GM12873 (cell line): ENCODE results near the gene CYP2W1.

Experiments
- TF ChIP-seq, protein P1 (sequence below): IDR thresholded peaks from 2 replicates; pipeline ENCODE4 v1.5.1; 2012; ENCODE audit warnings: low read depth, mild to moderate bottlenecking, moderate library complexity, low read length, control low read depth; ENCODE audit not compliant: insufficient read depth; ENCODE audit errors: missing control alignments

The CYP2W1 gene

DNA sequence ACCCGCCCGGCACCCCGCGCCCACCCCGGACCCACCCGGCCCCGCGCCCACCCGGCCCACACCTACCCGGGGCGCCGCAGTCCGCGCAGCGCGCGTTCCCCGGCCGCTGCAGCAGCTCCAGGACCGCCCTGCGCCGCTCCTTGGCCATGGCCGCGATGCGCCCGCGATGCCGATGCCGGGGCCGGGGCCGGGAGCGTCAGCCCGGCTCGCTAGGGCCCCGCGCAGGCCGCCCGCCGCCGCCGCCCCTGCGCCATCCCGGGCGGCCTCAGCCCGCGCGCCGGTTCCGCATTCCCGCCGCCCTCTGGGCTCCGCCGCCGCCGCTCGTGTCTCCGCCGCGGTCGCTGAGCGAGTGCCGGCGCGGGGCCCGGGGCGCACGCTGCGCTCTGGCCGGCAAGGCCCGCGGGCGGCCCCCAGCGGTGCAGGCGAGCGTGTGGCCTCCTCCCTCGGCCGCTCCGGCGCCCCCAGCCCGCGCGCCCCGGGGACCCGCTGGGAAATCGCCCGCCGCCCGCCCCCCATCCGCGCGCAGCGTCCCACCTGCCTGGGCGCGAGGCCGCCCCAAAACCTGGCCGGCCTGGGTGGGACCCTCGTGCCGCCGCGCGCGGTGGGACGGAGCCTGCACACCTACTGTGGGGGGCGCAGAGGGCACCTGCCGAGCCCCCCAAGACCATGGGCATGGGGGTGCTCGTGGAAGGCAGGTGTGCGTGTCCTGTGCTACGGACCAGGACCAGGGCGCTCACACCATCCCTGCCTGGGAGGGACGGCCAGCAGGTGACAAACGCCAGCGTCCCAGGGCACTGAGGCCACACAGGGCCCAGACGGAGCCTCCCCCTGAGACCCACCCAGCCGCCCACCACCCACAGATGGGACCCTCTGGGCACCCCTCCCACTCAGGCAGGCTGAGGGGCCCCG, 28.4 kb upstream of the CYP2W1 start, which contains the start of gene ADAP1:
TSS of gene ADAP1 (minus strand) at position 351 of the 909 bp plus-strand sequence. CDS start at position 148, 203 bp downstream.
- TF ChIP-seq, protein P1, sequence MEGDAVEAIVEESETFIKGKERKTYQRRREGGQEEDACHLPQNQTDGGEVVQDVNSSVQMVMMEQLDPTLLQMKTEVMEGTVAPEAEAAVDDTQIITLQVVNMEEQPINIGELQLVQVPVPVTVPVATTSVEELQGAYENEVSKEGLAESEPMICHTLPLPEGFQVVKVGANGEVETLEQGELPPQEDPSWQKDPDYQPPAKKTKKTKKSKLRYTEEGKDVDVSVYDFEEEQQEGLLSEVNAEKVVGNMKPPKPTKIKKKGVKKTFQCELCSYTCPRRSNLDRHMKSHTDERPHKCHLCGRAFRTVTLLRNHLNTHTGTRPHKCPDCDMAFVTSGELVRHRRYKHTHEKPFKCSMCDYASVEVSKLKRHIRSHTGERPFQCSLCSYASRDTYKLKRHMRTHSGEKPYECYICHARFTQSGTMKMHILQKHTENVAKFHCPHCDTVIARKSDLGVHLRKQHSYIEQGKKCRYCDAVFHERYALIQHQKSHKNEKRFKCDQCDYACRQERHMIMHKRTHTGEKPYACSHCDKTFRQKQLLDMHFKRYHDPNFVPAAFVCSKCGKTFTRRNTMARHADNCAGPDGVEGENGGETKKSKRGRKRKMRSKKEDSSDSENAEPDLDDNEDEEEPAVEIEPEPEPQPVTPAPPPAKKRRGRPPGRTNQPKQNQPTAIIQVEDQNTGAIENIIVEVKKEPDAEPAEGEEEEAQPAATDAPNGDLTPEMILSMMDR: peak; percentile 49

DNA sequence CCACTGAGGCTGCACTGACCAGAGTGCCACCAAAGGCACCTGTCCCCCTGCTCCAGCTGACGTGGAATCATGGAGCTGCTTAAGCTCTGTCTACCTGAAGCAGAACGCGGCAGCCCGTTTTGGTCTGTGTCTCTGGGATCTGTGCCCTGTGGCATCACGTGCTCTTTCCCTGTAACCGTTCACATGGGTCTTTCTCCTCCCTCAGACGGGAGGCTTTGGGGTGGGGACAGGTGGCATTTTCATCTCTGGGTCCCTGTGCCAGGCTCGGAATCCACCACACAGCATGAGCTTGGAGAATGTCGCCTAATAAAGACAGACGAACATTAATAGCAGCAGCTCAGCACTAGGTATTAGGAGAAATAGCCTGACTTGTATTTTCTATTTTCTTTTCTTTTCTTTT, 26.9 kb upstream of the CYP2W1 start:
- TF ChIP-seq, protein P1: no peak

DNA sequence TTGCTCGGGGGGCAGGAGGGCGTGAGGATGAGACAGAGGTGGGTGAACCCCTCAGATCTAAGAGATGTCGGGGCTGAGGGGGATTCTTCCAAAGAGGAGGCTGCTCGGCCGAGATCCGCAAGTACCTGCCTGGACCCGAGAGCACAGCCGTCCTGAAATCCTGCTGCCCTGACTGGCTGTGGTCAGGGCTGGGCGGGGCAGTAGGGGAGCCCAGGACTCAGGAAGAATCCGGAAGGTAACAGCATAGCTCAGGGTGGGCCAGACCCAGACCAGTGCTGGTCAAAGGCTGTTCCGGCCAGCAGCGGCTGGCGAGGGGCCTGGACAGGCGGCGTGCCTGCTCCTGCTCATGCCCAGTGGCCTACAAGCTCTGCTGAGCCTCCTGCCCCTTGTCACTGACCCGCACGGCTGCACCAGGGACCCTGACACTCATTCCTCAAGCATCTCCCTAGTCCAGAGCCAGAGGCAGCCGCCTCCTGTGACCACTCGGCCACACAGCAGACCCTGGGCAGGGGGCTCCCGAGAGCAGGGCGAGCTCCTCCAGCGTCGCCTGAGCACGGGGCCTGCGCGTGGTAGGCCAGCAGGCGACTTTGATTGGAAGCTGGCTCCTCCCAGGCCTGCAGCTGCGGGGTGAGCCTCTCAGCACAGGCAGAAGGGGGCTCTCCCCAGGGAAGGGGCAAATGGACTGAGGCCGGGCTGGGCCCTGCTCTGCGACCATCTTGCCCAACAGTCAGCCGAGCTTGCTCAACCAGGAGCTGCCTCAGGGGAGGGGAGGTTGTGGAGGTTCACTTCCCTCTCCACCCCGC, 25.4 kb upstream of the CYP2W1 start:
- TF ChIP-seq, protein P1: no peak

- TF ChIP-seq, protein P1: no peak
These were observed 24.5 kb upstream of the CYP2W1 start for GRCh38 chr7:958221-959200.

DNA sequence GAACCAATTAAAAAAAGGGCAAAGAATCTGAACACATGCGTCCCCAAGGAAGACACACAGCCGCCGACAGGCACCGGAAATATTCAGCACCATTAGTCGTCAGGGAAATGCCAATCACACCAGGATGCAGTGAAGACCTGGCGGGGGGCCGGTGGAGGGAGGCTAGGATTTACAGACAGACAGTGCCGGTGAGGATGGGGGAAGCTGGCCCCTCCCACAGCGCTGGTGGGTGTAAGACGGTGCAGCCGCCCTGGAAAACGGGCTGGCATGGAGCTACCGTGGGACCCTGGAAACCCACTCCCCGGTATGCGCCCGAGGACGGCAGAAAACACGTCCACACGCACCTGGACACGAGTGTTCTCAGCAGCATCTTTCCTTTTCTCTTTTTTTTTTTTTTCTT, 23.7 kb upstream of the CYP2W1 start:
- TF ChIP-seq, protein P1: no peak

GRCh38 chr7:960269-960871, 22.6 kb upstream of the CYP2W1 start:
- TF ChIP-seq, protein P1: no peak
